HG02981 (cell line): ENCODE data around the gene TRIM40.

Experiments
- ATAC-seq: cut with Tn5 transposase; IDR thresholded peaks from one replicate; pipeline ENCODE4 v1.9.1; 2021; ENCODE audit warnings: mild to moderate bottlenecking, moderate library complexity; ENCODE audit not compliant: unreplicated experiment

Gene TRIM40

DNA sequence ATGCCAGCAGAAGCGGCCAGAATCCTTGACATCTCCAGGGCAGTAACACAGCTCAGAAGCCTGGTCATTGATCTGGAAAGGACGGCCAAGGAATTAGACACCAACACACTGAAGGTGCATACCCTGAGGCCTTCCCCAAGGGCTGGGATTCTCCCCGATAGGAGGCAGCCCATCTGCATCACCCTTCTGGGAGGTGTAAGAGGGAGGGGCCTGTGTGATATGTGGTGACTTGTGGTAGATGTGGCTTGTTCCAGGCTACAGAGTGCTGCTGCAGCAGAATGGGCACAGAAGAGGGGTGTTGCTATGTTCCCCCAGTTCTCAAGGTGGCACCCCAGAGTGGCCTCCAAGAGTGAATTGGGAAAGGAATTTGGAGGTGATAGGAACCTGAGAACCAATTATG is 11.2 kb downstream of the TRIM40 start:
- no peak for ATAC-seq

GRCh38 chr6:30149234-30149633 is 13.3 kb downstream of the TRIM40 start:
- no peak for ATAC-seq

DNA sequence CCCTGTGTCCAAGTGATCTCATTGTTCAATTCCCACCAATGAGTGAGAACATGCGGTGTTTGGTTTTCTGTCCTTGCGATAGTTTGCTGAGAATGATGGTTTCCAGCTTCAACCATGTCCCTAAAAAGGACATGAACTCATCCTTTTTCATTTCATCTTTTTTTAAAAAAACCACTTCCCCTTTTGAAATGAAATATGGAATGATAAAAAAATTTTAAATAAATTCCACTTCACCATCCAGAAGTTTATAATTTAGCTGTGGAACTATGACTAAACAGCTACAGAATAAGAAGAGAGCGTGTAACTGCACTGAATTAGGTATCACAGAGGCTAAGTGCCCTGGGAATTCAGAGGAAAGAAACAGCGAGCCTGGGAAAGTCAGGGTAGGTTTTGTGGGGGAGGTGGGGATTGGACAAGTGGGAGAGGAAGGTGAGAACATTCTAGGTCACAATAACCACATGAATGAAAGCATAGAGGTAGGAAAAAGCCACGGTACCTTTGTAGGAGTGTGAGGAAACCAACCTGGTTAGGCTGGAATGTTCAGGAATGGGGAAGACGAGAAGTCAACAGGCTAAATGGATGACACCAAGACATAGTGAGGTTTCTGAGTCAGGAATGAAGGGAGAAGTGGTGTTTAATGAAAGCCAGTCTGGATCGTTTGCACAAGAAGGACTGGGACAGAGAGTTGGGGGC is 14.1 kb downstream of the TRIM40 start:
- no peak for ATAC-seq

- no peak for ATAC-seq
Measured at GRCh38 chr6:30150671-30151395, 14.9 kb downstream of the TRIM40 start.

GRCh38 chr6:30151580-30151979 is 15.6 kb downstream of the TRIM40 start:
- ATAC-seq: no peak

DNA sequence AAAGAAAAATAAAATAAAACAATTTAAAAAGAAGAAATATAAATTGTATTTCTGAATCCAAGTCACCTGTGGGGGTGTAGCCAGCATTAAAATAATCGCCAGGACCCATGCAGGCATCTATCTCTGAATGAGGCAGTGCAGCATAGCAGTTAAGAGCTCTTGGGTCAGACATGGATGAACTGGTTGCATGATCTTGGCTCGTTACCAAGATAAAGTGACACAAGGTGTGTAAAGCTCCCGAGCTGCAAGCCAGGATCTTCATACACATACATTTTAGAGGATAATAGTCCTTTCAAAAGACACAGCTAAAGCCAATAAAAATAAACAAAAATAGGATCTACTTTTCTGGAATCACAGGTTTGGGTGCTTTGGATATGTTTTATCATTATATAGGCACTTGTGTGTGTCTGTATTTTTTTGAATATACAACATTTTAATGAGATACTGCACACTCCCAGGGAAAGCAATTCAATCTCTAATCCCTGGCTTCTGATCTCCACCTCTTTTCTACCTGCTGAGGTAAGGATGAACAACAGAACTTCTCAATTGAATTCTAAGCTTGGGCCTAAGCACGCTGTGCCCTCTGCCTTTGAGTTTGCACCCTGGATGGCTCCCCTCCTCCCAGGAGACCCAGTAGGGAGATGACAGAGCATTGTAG is 16.2 kb downstream of the TRIM40 start:
- no peak for ATAC-seq

DNA sequence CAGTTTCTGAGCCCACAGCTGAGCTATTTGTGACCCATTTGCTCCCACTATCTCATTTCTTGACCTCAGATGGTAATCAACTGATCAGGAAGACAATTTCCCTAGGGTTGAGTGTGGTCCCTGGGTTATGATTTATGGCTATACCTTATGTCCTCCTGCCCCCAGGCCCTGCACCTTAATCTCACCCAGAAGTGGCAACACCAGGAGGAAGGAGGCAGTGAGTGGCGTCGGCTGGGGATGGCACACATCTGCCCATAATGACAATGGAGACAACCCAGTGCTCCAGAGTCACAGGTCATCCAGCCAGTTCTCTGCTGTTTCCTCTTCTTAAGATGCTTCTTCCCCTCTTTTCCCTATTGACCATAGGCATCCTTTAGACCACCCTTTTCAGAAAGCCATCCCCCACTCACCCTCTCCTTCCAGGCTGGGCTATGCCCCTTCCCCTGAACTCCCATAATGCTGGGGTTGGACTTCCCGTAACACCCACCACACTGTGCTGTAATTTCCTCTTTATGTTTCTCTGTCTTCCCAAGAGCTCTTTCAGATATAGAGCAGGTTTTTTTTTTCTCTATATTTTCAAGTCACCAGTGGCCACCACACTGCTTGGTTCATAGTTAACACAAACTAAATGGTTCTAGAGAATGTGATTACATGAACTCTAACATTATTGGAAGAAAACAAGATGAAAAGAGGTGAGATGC is 17.1 kb downstream of the TRIM40 start:
- no peak for ATAC-seq

DNA sequence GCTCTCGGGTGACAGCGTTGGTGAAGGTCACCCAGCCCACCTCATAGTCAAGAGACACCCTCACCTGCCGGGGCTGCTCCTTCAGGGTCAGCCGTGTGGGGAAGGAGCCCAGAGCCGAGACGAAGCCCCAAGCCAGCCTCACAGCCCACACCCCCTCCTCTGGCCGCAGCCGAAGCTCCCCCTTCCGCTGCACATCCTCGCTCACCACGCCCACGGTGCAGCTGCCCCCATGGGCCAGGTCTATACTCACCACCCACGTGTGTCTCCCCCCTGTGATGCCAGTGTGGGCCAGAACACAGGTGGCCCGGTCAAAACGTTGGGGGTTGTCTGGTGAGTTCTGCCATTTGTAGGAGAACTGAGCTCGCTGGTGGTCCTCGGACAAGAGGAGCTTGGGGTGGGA is 18.1 kb downstream of the TRIM40 start:
- no peak for ATAC-seq

DNA sequence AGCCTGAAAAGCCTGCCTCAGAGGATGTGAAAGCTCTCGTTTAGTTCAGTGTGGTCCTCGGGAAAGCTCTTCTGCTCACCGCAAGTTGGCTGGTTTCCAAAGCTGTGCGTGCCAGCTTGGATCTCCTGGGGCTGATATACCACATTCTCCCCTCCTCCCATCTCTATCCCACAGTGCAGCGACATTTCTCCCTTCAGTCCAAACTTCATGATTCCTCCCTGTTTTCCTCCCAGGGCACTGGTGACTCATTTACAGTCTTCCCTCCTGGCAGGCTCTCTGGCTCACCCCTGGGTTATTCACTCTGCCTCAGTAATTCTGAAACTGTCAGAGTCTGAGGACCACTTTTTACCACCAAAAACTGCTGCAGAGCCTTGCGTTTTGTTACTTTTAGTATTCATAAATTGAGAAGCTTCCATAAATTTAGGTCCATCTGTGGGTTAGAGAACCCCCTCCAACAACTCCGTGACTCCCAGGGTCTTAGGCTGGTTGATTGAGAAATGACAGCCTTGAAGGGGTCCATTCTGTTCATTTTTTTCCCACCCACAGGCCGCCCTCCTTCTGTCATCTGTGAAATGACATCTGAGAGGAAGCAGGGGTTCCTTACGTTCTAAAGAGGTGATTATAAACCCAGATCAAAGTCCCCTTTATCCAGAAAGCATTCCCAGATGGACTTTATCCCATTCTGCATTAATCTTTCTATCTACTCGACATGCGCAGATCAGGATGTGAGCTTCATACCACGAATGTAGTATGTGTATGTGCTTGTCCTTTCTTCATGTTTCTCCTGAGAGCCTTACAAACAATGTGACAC is 19.0 kb downstream of the TRIM40 start:
- no peak for ATAC-seq

DNA sequence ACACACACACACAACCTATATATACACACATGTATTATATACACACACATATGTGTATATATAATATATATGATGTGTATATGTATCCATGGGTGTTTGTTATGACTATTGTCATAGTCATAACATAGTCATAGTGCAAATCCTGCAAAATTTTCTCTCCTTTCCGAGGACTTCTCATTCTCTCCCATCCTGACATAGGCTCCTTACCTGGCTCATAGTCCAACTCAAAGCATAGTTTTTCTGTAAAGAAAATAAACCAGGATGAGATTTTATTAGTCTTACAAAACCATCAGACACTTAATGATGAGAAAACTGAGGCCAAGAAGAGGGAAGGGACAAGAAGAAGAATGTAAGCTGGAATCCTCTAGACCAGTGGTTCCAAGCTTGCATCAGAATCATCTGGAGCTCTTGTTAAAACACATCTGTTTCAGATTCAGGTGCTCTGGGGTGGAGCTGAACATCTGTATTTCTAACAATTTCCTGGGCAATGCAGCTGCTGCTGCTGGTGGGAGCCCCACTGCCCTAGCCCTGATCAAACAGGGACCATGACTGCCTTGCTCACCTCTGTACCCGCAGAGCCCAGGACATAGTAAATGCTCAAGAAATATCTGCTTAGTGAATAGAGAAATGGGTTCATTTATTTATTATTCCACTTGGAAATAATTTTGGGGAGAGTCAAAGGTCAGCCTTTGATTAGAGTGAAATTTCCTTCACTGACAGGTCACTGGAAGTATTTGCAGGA is 19.8 kb downstream of the TRIM40 start:
- ATAC-seq: no peak

DNA sequence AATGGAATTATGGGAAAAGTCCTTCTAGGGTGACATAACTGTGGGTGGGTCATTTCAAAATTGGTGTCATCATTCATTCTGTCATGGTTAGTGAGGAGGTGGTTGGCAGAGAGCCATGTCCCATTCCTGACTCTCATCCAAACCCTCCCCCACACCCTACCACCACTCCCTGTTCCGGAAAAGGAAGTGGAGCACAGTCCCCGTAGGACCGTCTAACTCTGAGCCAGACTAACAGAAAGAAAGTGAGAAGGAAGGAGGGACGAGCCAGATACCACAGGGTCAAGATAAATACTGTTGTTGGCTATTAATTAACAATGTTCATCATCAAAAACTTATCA is 20.3 kb downstream of the TRIM40 start:
- ATAC-seq: no peak

GRCh38 chr6:30156774-30157173 is 20.8 kb downstream of the TRIM40 start:
- ATAC-seq: no peak

GRCh38 chr6:30157581-30157980 is 21.6 kb downstream of the TRIM40 start:
- no peak for ATAC-seq

DNA sequence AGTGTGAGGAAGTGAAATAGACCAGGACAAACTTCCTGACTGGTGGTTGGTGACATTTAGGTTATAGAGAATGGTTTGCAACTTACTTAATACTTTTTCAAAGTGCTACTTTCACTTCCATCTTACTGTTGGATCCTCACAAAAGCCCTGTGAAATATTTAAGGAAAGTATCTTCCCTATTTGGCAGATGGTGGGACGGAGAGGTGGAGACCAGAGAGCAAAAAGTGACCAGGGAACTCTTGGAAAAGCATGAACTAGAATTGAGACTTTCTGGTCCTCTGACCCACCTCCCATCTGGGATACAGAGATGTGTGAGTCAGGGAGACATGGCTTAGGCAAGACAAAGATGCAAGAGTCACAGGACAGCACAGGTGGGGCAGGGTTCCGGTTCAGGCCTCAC is 22.1 kb downstream of the TRIM40 start:
- ATAC-seq: no peak

GRCh38 chr6:30158475-30159040 is 22.6 kb downstream of the TRIM40 start:
- no peak for ATAC-seq

GRCh38 chr6:30160008-30160784 is 24.3 kb downstream of the TRIM40 start:
- no peak for ATAC-seq

- ATAC-seq: no peak
Measured at GRCh38 chr6:30160785-30161531, 25.0 kb downstream of the TRIM40 start, which contains the start of gene TRIM10. TSS of gene TRIM10 (minus strand) at chr6:30161211. CDS start at chr6:30160858, 353 bp downstream.
